BLaER1 (cell line): ENCODE results near the gene AK9.

Experiments used
- H3K27ac ChIP-seq: shearing (Covaris generic); formaldehyde crosslinking; 2 replicates; pipeline ENCODE4 v1.8.1; 2022
- H3K27me3 ChIP-seq: shearing (Covaris generic); formaldehyde crosslinking; 2 replicates; pipeline ENCODE4 v1.8.1; 2022
- H3K36me3 ChIP-seq: shearing (Covaris generic); formaldehyde crosslinking; 2 replicates; pipeline ENCODE4 v1.8.1; 2022
- H3K4me1 ChIP-seq: shearing (Covaris generic); formaldehyde crosslinking; 2 replicates; pipeline ENCODE4 v1.8.1; 2022
- H3K4me2 ChIP-seq: shearing (Covaris generic); formaldehyde crosslinking; 2 replicates; pipeline ENCODE4 v1.8.1; 2022
- H3K4me3 ChIP-seq: shearing (Covaris generic); formaldehyde crosslinking; 2 replicates; pipeline ENCODE4 v1.8.1; 2022
- H3K9ac ChIP-seq: shearing (Covaris generic); formaldehyde crosslinking; 2 replicates; pipeline ENCODE4 v1.8.1; 2022
- H3K9me3 ChIP-seq: shearing (Covaris generic); formaldehyde crosslinking; 2 replicates; pipeline ENCODE4 v1.8.1; 2022
- H4K20me1 ChIP-seq: shearing (Covaris generic); formaldehyde crosslinking; 2 replicates; pipeline ENCODE4 v1.8.1; 2022
- Cebpa-rat ChIP-seq: shearing (Covaris generic); IDR thresholded peaks from 2 replicates; pipeline ENCODE4 v1.8.1; 2022

AK9 gene

GRCh38 chr6:109676724-109677123, 14.3 kb downstream of the AK9 start:
- H3K27me3 ChIP-seq: no peaks in the 10 kb centered on the region
- no peak overlapping the region for H3K9ac ChIP-seq
- H3K9me3 ChIP-seq: no peaks in the 10 kb centered on the region
- TF ChIP-seq Cebpa-rat: no peak
- no peak overlapping the region for H3K4me3 ChIP-seq
- H3K4me1 ChIP-seq: no peaks in the 10 kb centered on the region
- H4K20me1 ChIP-seq: no peaks in the 10 kb centered on the region
- H3K4me2 ChIP-seq: no peak overlapping the region
- no peak overlapping the region for H3K27ac ChIP-seq
- H3K36me3 ChIP-seq: no peaks in the 10 kb centered on the region

- Histone ChIP-seq H4K20me1 (no peaks in the 10 kb centered on the region), H3K9me3 (no peaks in the 10 kb centered on the region), H3K27me3 (no peaks in the 10 kb centered on the region), H3K4me3 (no peak overlapping the region), H3K4me2 (no peak overlapping the region), H3K9ac (no peak overlapping the region), H3K36me3 (0 out of 2 replicates have a peak, but pooled peaks cover 3% of the 10 kb centered on the region), H3K4me1 (no peaks in the 10 kb centered on the region), H3K27ac (no peak overlapping the region)
- TF ChIP-seq Cebpa-rat: no peak
These were observed 18.2 kb downstream of the AK9 start for GRCh38 chr6:109672839-109673238.

GRCh38 chr6:109672175-109672574, 18.8 kb downstream of the AK9 start:
- no peak overlapping the region for H3K4me2 ChIP-seq
- H3K27me3 ChIP-seq: no peaks in the 10 kb centered on the region
- H3K9ac ChIP-seq: no peak overlapping the region
- no peak for TF ChIP-seq Cebpa-rat
- H3K4me1 ChIP-seq: no peaks in the 10 kb centered on the region
- H3K4me3 ChIP-seq: no peak overlapping the region
- no peak overlapping the region for H3K27ac ChIP-seq
- no peaks in the 10 kb centered on the region for H3K9me3 ChIP-seq
- no peaks in the 10 kb centered on the region for H4K20me1 ChIP-seq
- 0 out of 2 replicates have a peak, but pooled peaks cover 3% of the 10 kb centered on the region for H3K36me3 ChIP-seq

- Histone ChIP-seq H3K36me3 (0 out of 2 replicates have a peak, but pooled peaks cover 3% of the 10 kb centered on the region), H3K27ac (no peak overlapping the region), H3K9me3 (no peaks in the 10 kb centered on the region), H3K4me2 (no peak overlapping the region), H4K20me1 (no peaks in the 10 kb centered on the region), H3K4me3 (no peak overlapping the region), H3K27me3 (no peaks in the 10 kb centered on the region), H3K9ac (no peak overlapping the region), H3K4me1 (no peaks in the 10 kb centered on the region)
- no peak for TF ChIP-seq Cebpa-rat
These were observed 19.3 kb downstream of the AK9 start for GRCh38 chr6:109671733-109672132.

- Histone ChIP-seq H3K36me3 (0 out of 2 replicates have a peak, but pooled peaks cover 3% of the 10 kb centered on the region), H3K27me3 (no peaks in the 10 kb centered on the region), H3K4me2 (no peak overlapping the region), H3K4me3 (no peak overlapping the region), H4K20me1 (no peaks in the 10 kb centered on the region), H3K4me1 (no peaks in the 10 kb centered on the region), H3K9ac (no peak overlapping the region), H3K27ac (no peak overlapping the region), H3K9me3 (no peaks in the 10 kb centered on the region)
- TF ChIP-seq Cebpa-rat: no peak
These were observed 21.2 kb downstream of the AK9 start for GRCh38 chr6:109669811-109670210.

- Histone ChIP-seq H3K27me3 (no peaks in the 10 kb centered on the region), H3K9me3 (no peaks in the 10 kb centered on the region)
These were observed 28.8 kb downstream of the AK9 start for GRCh38 chr6:109662192-109662591.

GRCh38 chr6:109660526-109661320, 30.3 kb downstream of the AK9 start:
- no peaks in the 10 kb centered on the region for H3K9me3 ChIP-seq
- H3K36me3 ChIP-seq: no peaks in the 10 kb centered on the region
- no peak for TF ChIP-seq Cebpa-rat
- H3K27me3 ChIP-seq: no peaks in the 10 kb centered on the region
- H3K4me1 ChIP-seq: no peaks in the 10 kb centered on the region
- no peaks in the 10 kb centered on the region for H4K20me1 ChIP-seq
- no peak overlapping the region for H3K27ac ChIP-seq
- H3K4me3 ChIP-seq: no peak overlapping the region
- no peak overlapping the region for H3K9ac ChIP-seq
- H3K4me2 ChIP-seq: no peak overlapping the region

More at GRCh38 chr6:109662192-109662591, 28.8 kb downstream of the AK9 start:
- TF ChIP-seq Cebpa-rat: no peak
- H3K4me1 ChIP-seq: no peaks in the 10 kb centered on the region
- H4K20me1 ChIP-seq: no peaks in the 10 kb centered on the region
- no peak overlapping the region for H3K4me2 ChIP-seq
- no peak overlapping the region for H3K9ac ChIP-seq
- H3K27ac ChIP-seq: no peak overlapping the region
- H3K4me3 ChIP-seq: no peak overlapping the region
- no peaks in the 10 kb centered on the region for H3K36me3 ChIP-seq

GRCh38 chr6:109655761-109656262, 35.2 kb downstream of the AK9 start:
- Histone ChIP-seq H3K4me3 (no peak overlapping the region), H4K20me1 (no peaks in the 10 kb centered on the region), H3K4me1 (no peaks in the 10 kb centered on the region), H3K9me3 (no peaks in the 10 kb centered on the region), H3K36me3 (no peaks in the 10 kb centered on the region), H3K27ac (no peak overlapping the region), H3K4me2 (no peak overlapping the region), H3K27me3 (no peaks in the 10 kb centered on the region), H3K9ac (no peak overlapping the region)
- no peak for TF ChIP-seq Cebpa-rat

- Histone ChIP-seq H3K27me3 (no peaks in the 10 kb centered on the region), H4K20me1 (no peaks in the 10 kb centered on the region), H3K4me2 (no peak overlapping the region), H3K27ac (no peak overlapping the region), H3K4me3 (no peak overlapping the region), H3K9ac (no peak overlapping the region), H3K9me3 (no peaks in the 10 kb centered on the region), H3K36me3 (no peaks in the 10 kb centered on the region), H3K4me1 (no peaks in the 10 kb centered on the region)
- no peak for TF ChIP-seq Cebpa-rat
These were observed 37.7 kb downstream of the AK9 start for GRCh38 chr6:109653264-109653663.

- no peak overlapping the region for H3K4me3 ChIP-seq
- H3K9ac ChIP-seq: no peak overlapping the region
- no peaks in the 10 kb centered on the region for H3K27me3 ChIP-seq
- no peaks in the 10 kb centered on the region for H3K4me1 ChIP-seq
- H3K27ac ChIP-seq: no peak overlapping the region
- H3K9me3 ChIP-seq: peaks cover 21% of the 10 kb centered on the region
- no peak overlapping the region for H3K4me2 ChIP-seq
- peaks cover 8% of the 10 kb centered on the region; the same call in 1 of the 2 replicates for H3K36me3 ChIP-seq
- H4K20me1 ChIP-seq: no peaks in the 10 kb centered on the region
- no peak for TF ChIP-seq Cebpa-rat
These were observed 46.9 kb downstream of the AK9 start for GRCh38 chr6:109644131-109644530.
